Activated gamma-delta T cell treated with Interleukin-2 at 50 U/mL for 16 hours (primary cell): ENCODE data around the gene SMIM28.

Experiments used
- DNase-seq: peaks from one replicate; pipeline ENCODE4 v3.0.0-alpha.2; 2020

SMIM28 gene

GRCh38 chr6:138374815-138375214 is 2.9 kb upstream of the SMIM28 start:
- no peak for DNase-seq

- DNase-seq, result no peak
These were observed 663 bp upstream of the SMIM28 start for GRCh38 chr6:138377042-138377441.

GRCh38 chr6:138378463-138378862 is 758 bp downstream of the SMIM28 start:
- no peak for DNase-seq

GRCh38 chr6:138382498-138383265 is 5.0 kb downstream of the SMIM28 start:
- DNase-seq, result no peak

GRCh38 chr6:138383776-138384175 is 6.1 kb downstream of the SMIM28 start:
- no peak for DNase-seq

GRCh38 chr6:138386897-138387296 is 9.2 kb downstream of the SMIM28 start:
- DNase-seq, result no peak

GRCh38 chr6:138387577-138388368 is 10.1 kb downstream of the SMIM28 start:
- DNase-seq, result no peak

- DNase-seq, result no peak
These were observed 11.8 kb downstream of the SMIM28 start for GRCh38 chr6:138389551-138389950.

- DNase-seq, result no peak
These were observed 16.4 kb downstream of the SMIM28 start for GRCh38 chr6:138393871-138394783.

GRCh38 chr6:138396709-138397108 is 19.0 kb downstream of the SMIM28 start:
- DNase-seq, result no peak

- no peak for DNase-seq
These were observed 19.7 kb downstream of the SMIM28 start for GRCh38 chr6:138397128-138398122.

- no peak for DNase-seq
These were observed 22.6 kb downstream of the SMIM28 start for GRCh38 chr6:138400326-138400725.

GRCh38 chr6:138401960-138402837 is 24.5 kb downstream of the SMIM28 start:
- DNase-seq, result no peak

- no peak for DNase-seq
These were observed 25.1 kb downstream of the SMIM28 start for GRCh38 chr6:138402838-138403187.

GRCh38 chr6:138403324-138403800 is 25.7 kb downstream of the SMIM28 start:
- peak; percentile 17 for DNase-seq

- peak; percentile 83 for DNase-seq
These were observed 26.3 kb downstream of the SMIM28 start, which contains the start of gene HEBP2 for GRCh38 chr6:138403801-138404665. Gene HEBP2 (plus strand): TSS chr6:138404223. CDS start chr6:138404496, 273 bp downstream.

GRCh38 chr6:138404666-138405337 is 27.1 kb downstream of the SMIM28 start:
- DNase-seq, result no peak

GRCh38 chr6:138405816-138406413 is 28.2 kb downstream of the SMIM28 start:
- no peak for DNase-seq

GRCh38 chr6:138406443-138406842 is 28.7 kb downstream of the SMIM28 start:
- no peak for DNase-seq
